Natural killer cell (primary cell): ENCODE data around the gene TFB1M. TPM values are rescaled to one million over a fixed set of nuclear protein-coding genes. Genes with fewer than 3 reads are reported as not detected.

Experiments used
- ATAC-seq, 3 donors: fragments of 150-1000 bp in 2 of 3; fragments of 200-7000 bp in 1 of 3; cut with Tn5 transposase; 1 replicate in 1 of 3; 2 replicates in 2 of 3; pipeline ENCODE4 v1.10.0; 2021; ENCODE audit warnings: mild to moderate bottlenecking in 2 of 3, moderate library complexity in 2 of 3
- DNase-seq, 2 donors: peaks; one replicate each; pipeline versions ENCODE4 v3.0.0 to v3.0.0-alpha.2; 2013 to 2021; ENCODE audit warnings: mixed read lengths in 1 of 2
- H3K27ac ChIP-seq: one replicate; pipeline ENCODE4 v1.5.1; 2013; ENCODE audit warnings: mild to moderate bottlenecking, low read length
- H3K27me3 ChIP-seq: one replicate; pipeline ENCODE4 v1.6.1; 2013; ENCODE audit warnings: low read length; ENCODE audit not compliant: control insufficient read depth, insufficient read depth
- H3K36me3 ChIP-seq: one replicate; pipeline ENCODE4 v1.6.1; 2013; ENCODE audit warnings: low read length; ENCODE audit not compliant: control insufficient read depth, insufficient read depth
- H3K4me1 ChIP-seq: one replicate; pipeline ENCODE4 v1.6.1; 2013; ENCODE audit warnings: low read length; ENCODE audit not compliant: control insufficient read depth, insufficient read depth
- H3K4me3 ChIP-seq: one replicate; pipeline ENCODE4 v1.5.1; 2013; ENCODE audit warnings: low read length
- H3K9me3 ChIP-seq: one replicate; pipeline ENCODE4 v1.6.1; 2013; ENCODE audit warnings: low read length; ENCODE audit not compliant: control insufficient read depth, insufficient read depth
- H3K27ac Mint-ChIP-seq, 2 donors: one replicate each; pipeline ENCODE4 v1.8.0; 2022; ENCODE audit warnings: mild to moderate bottlenecking in 2 of 2, mixed read lengths in 2 of 2, moderate library complexity in 1 of 2
- H3K27me3 Mint-ChIP-seq, 2 donors: one replicate each; pipeline ENCODE4 v1.8.0; 2022; ENCODE audit warnings: low read depth in 2 of 2, mixed read lengths in 2 of 2
- H3K36me3 Mint-ChIP-seq: one replicate; pipeline ENCODE4 v1.8.0; 2022; ENCODE audit warnings: mixed read lengths
- H3K4me1 Mint-ChIP-seq, 2 donors: one replicate each; pipeline ENCODE4 v1.8.0; 2022; ENCODE audit warnings: mixed read lengths in 2 of 2
- H3K4me3 Mint-ChIP-seq: one replicate; pipeline ENCODE4 v1.8.0; 2022; ENCODE audit warnings: mild to moderate bottlenecking, moderate library complexity, mixed read lengths
- H3K9me3 Mint-ChIP-seq, 2 donors: one replicate each; pipeline ENCODE4 v1.8.0; 2022; ENCODE audit warnings: mixed read lengths in 2 of 2
- CTCF ChIP-seq: fragments of 200-600 bp; IDR thresholded peaks from one replicate; pipeline ENCODE4 v1.8.0; 2022; ENCODE audit warnings: antibody characterized with exemption
- WGBS: methylation state at CpG from one replicate; pipeline ENCODE4 v1.1.7; 2013; ENCODE audit warnings: missing lambda C conversion rate; ENCODE audit not compliant: insufficient coverage; 5-methylcytosine and 5-hydroxymethylcytosine counted together
- intact Hi-C: fragments of 100-400 bp; cut with micrococcal nuclease; formaldehyde crosslinking; loops from one replicate; pipeline ENCODE4 v1.14.2; 2022
- total RNA-seq, 4 donors: library from RNA; stranded (reverse); fragments of 120-200 nt in 1 of 4; gene quantifications; one replicate each; pipeline versions ENCODE4 v1.2.3 to v1.2.4, GENCODE V29; 2013 to 2022

Gene TFB1M
- total RNA-seq, 3 donors from 2014 or later (not counting 1 experiment from before 2014, with no cell fraction given): 14.1 to 20.1 (median 17.1) TPM

GRCh38 chr6:155256122-155256795 lies 58.0 kb downstream of the TFB1M start:
- Histone ChIP-seq H3K27ac (no peak overlapping the region), H3K9me3 (no peaks in the 10 kb centered on the region), H3K4me1 (no peaks in the 10 kb centered on the region), H3K4me3 (no peak overlapping the region), H3K36me3 (peaks cover 67% of the 10 kb centered on the region), H3K27me3 (no peaks in the 10 kb centered on the region)
- H3K27me3 Mint-ChIP-seq: no peaks in the 10 kb centered on the region
- H3K4me1 Mint-ChIP-seq: peaks cover 0 to 10% of the 10 kb centered on the region in 2 donors
- intact Hi-C loops: no loop called here
- DNase-seq (no peak), ATAC-seq (no peak)
- no peak for TF ChIP-seq CTCF
- WGBS: 96% methylated on average over 13 of the region's 13 CpGs
- no peaks in the 10 kb centered on the region for H3K9me3 Mint-ChIP-seq
- H3K4me3 Mint-ChIP-seq: no peak overlapping the region
- no peak overlapping the region for H3K27ac Mint-ChIP-seq
- no peaks in the 10 kb centered on the region for H3K36me3 Mint-ChIP-seq

- H3K27me3 Mint-ChIP-seq: no peaks in the 10 kb centered on the region
- WGBS: 91% methylated on average over 9 of the region's 10 CpGs
- H3K4me3 Mint-ChIP-seq: no peak overlapping the region
- H3K4me1 Mint-ChIP-seq: peaks cover 0 to 10% of the 10 kb centered on the region in 2 donors
- Histone ChIP-seq H3K36me3 (peaks cover 58% of the 10 kb centered on the region), H3K9me3 (no peaks in the 10 kb centered on the region), H3K4me1 (no peaks in the 10 kb centered on the region), H3K4me3 (no peak overlapping the region), H3K27me3 (no peaks in the 10 kb centered on the region), H3K27ac (no peak overlapping the region)
- H3K9me3 Mint-ChIP-seq: no peaks in the 10 kb centered on the region
- H3K27ac Mint-ChIP-seq: peak overlapping the region; percentile 16 to 45
- no peak for TF ChIP-seq CTCF
- intact Hi-C loops: no loop called here
- ATAC-seq: peak in 1 of 3 donors; percentile 36
- DNase-seq: no peak
- no peaks in the 10 kb centered on the region for H3K36me3 Mint-ChIP-seq
Observed at GRCh38 chr6:155254139-155254538, 60.1 kb downstream of the TFB1M start.

- no peaks in the 10 kb centered on the region for H3K4me1 ChIP-seq
- Mint-ChIP-seq H3K36me3 (no peaks in the 10 kb centered on the region), H3K27me3 (no peaks in the 10 kb centered on the region), H3K27ac (peak overlapping the region in 1 of 2 donors; percentile 45), H3K4me3 (no peak overlapping the region), H3K4me1 (peaks cover 0 to 10% of the 10 kb centered on the region in 2 donors), H3K9me3 (no peaks in the 10 kb centered on the region)
- 57% methylated on average over 1 of the region's 1 CpG for WGBS
- no peak overlapping the region for H3K27ac ChIP-seq
- H3K9me3 ChIP-seq: no peaks in the 10 kb centered on the region
- no peak for DNase-seq
- intact Hi-C loops: no loop called here
- no peak for ATAC-seq
- H3K36me3 ChIP-seq: peaks cover 50% of the 10 kb centered on the region
- H3K4me3 ChIP-seq: no peak overlapping the region
- H3K27me3 ChIP-seq: no peaks in the 10 kb centered on the region
- TF ChIP-seq CTCF: no peak
Observed at GRCh38 chr6:155253337-155253736, 60.9 kb downstream of the TFB1M start.

GRCh38 chr6:155252581-155252980 lies 61.7 kb downstream of the TFB1M start:
- H3K4me3 ChIP-seq: no peak overlapping the region
- intact Hi-C loops: no loop called here
- H3K36me3 Mint-ChIP-seq: no peaks in the 10 kb centered on the region
- no peak for ATAC-seq
- no peak overlapping the region for H3K27ac ChIP-seq
- no peaks in the 10 kb centered on the region for H3K4me1 ChIP-seq
- H3K27me3 Mint-ChIP-seq: no peaks in the 10 kb centered on the region
- no peaks in the 10 kb centered on the region for H3K9me3 ChIP-seq
- no peak overlapping the region for H3K4me3 Mint-ChIP-seq
- H3K27ac Mint-ChIP-seq: no peak overlapping the region
- H3K4me1 Mint-ChIP-seq: peaks cover 0 to 10% of the 10 kb centered on the region in 2 donors
- H3K36me3 ChIP-seq: peaks cover 46% of the 10 kb centered on the region
- 95% methylated on average over 8 of the region's 8 CpGs for WGBS
- TF ChIP-seq CTCF: no peak
- no peak for DNase-seq
- H3K27me3 ChIP-seq: no peaks in the 10 kb centered on the region
- no peaks in the 10 kb centered on the region for H3K9me3 Mint-ChIP-seq
